Activated T-cell treated with anti-CD3 and anti-CD28 coated beads, Interleukin-2, amount 50 U/mL, for 72 hours (primary cell): ENCODE measurements around the gene TAPT1. TPM values are rescaled to one million over a fixed set of nuclear protein-coding genes. Genes with fewer than 3 reads are reported as not detected.

Source experiments
- ATAC-seq, 2 donors: fragments of 150-1000 bp; cut with Tn5 transposase; replicated peaks in 1 of 2; 2 replicates each; pipeline ENCODE4 v1.10.0; 2021; ENCODE audit warnings: moderate library complexity in 2 of 2, mild to moderate bottlenecking in 1 of 2
- DNase-seq, 2 donors: peaks; one replicate each; pipeline ENCODE4 v3.0.0; 2021 to 2022; ENCODE audit warnings: mixed read lengths in 1 of 2
- H3K27ac Mint-ChIP-seq: one replicate; pipeline ENCODE4 v1.8.0; 2022; ENCODE audit warnings: mild to moderate bottlenecking, moderate library complexity, mixed read lengths
- H3K27me3 Mint-ChIP-seq: one replicate; pipeline ENCODE4 v1.8.0; 2022; ENCODE audit warnings: low read depth, mixed read lengths
- H3K36me3 Mint-ChIP-seq, 2 donors: one replicate each; pipeline ENCODE4 v1.8.0; 2022; ENCODE audit warnings: mixed read lengths in 2 of 2, mild to moderate bottlenecking in 1 of 2; ENCODE audit not compliant: insufficient read depth in 2 of 2
- H3K4me1 Mint-ChIP-seq: one replicate; pipeline ENCODE4 v1.8.0; 2022; ENCODE audit warnings: low read depth, mixed read lengths
- H3K4me3 Mint-ChIP-seq, 2 donors: one replicate each; pipeline ENCODE4 v1.8.0; 2022; ENCODE audit warnings: mild to moderate bottlenecking in 2 of 2, mixed read lengths in 2 of 2, moderate library complexity in 2 of 2
- H3K9me3 Mint-ChIP-seq, 2 donors: one replicate each; pipeline ENCODE4 v1.8.0; 2022; ENCODE audit warnings: mixed read lengths in 2 of 2
- total RNA-seq, 2 donors: library from RNA; stranded (reverse); gene quantifications; one replicate each; pipeline ENCODE4 v1.2.3, GENCODE V29; 2022

TAPT1 gene
- total RNA-seq, 2 donors from 2014 or later: 58.6 to 65.3 TPM

DNA sequence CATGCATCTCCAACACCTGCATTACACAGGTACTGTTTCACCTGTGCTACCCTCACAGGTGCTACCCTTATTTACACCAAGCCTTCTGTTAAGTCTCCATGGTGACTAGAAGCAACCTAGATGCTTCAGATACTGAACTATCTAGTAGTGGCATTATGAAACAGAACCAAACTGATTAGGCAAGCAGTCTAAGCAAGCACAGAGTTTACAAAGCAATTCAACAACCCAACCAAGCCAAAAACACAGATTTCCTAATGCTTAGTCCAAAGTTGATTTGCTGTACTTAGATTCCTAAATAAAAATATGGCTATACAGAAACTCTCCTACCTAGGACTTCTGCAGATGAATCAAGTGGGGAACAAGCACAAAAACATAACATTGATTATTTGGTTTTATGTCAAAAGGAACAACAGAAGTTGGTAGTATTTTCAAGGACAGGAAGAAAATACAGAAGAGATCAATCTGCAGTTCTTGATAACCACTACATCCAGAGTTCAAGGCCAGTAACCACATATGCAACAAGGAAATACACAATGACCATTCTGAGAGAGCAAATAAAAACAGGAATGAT lies 3.2 kb downstream of the TAPT1 start:
- no peak for DNase-seq
- H3K4me1 Mint-ChIP-seq: peaks cover 50% of the 10 kb centered on the region
- peaks cover 1 to 8% of the 10 kb centered on the region in 2 donors for H3K36me3 Mint-ChIP-seq
- H3K27me3 Mint-ChIP-seq: no peaks in the 10 kb centered on the region
- H3K9me3 Mint-ChIP-seq: no peaks in the 10 kb centered on the region
- H3K27ac Mint-ChIP-seq: peak overlapping the region; percentile 62
- no peak for ATAC-seq
- peak overlapping the region; percentile 80 to 97 for H3K4me3 Mint-ChIP-seq

- no peak for ATAC-seq
- Mint-ChIP-seq H3K27ac (no peak overlapping the region), H3K9me3 (no peaks in the 10 kb centered on the region), H3K27me3 (no peaks in the 10 kb centered on the region), H3K4me1 (peaks cover 68% of the 10 kb centered on the region), H3K36me3 (peaks cover 4 to 17% of the 10 kb centered on the region in 2 donors), H3K4me3 (no peak overlapping the region)
- no peak for DNase-seq
Measured at GRCh38 chr4:16218950-16219349, 7.3 kb downstream of the TAPT1 start.

DNA sequence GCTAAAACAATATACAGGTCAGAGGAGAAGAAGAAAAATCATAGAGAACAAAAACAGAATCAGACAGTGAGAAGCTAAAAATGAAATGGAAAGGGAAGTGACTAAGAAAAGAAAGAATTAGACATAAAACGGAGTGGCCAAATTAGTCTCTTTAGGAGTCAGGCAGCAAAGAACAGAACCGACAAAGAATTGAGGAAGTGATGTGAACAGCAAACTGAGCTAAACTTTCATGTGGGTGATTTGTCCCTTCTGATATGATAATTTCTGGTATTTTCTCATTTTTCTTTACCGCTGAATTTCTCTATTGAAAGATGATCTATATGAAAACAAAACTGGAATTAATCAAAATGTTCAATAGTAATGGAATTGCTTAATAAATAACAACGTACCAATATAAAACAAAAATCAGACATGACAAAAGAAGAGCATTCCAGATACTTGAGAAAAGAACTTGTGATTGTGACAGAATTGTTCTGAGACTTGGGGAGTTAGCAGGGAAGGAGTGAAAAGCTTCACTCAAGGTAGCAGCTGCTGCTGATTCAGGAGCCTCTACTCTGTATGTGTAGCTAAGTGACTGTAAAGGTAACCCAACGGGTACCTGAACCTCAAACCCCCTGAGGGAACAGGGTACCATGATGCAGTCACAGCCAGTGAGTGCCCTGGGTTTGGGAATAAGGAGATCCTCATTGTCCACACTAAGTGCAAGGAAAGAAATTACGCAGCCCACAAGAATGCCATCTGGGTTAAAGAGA lies 8.8 kb downstream of the TAPT1 start:
- ATAC-seq (peak; percentile 75 to 87), DNase-seq (no peak)
- peaks cover 4 to 14% of the 10 kb centered on the region in 2 donors for H3K36me3 Mint-ChIP-seq
- peaks cover 62% of the 10 kb centered on the region for H3K4me1 Mint-ChIP-seq
- no peaks in the 10 kb centered on the region for H3K9me3 Mint-ChIP-seq
- no peaks in the 10 kb centered on the region for H3K27me3 Mint-ChIP-seq
- peak overlapping the region; percentile 88 for H3K27ac Mint-ChIP-seq
- peak overlapping the region; percentile 35 to 78 for H3K4me3 Mint-ChIP-seq

DNA sequence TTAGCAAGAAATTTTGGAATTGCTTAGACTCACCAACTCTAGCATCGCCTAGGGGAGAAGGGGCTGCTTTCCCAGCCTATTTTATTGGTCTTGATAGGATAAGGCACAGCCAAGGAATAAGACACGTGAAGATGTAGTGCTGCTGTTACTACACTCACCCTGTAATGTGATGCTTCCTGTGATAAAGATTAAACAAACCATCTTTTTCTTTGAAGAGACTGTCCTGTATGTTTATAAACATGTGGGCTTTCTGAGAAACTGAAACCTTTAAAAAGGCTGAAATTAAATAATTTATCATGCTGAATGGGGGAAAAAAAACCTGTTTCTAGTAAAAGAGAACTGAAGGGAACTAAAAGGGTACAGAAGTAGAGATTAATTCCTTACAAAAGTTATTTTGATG lies 13.2 kb downstream of the TAPT1 start:
- ATAC-seq (no peak), DNase-seq (no peak)
- no peaks in the 10 kb centered on the region for H3K9me3 Mint-ChIP-seq
- H3K4me3 Mint-ChIP-seq: no peak overlapping the region
- peak overlapping the region; percentile 42 for H3K27ac Mint-ChIP-seq
- H3K36me3 Mint-ChIP-seq: peaks cover 6 to 24% of the 10 kb centered on the region in 2 donors
- H3K27me3 Mint-ChIP-seq: no peaks in the 10 kb centered on the region
- peaks cover 46% of the 10 kb centered on the region for H3K4me1 Mint-ChIP-seq

DNA sequence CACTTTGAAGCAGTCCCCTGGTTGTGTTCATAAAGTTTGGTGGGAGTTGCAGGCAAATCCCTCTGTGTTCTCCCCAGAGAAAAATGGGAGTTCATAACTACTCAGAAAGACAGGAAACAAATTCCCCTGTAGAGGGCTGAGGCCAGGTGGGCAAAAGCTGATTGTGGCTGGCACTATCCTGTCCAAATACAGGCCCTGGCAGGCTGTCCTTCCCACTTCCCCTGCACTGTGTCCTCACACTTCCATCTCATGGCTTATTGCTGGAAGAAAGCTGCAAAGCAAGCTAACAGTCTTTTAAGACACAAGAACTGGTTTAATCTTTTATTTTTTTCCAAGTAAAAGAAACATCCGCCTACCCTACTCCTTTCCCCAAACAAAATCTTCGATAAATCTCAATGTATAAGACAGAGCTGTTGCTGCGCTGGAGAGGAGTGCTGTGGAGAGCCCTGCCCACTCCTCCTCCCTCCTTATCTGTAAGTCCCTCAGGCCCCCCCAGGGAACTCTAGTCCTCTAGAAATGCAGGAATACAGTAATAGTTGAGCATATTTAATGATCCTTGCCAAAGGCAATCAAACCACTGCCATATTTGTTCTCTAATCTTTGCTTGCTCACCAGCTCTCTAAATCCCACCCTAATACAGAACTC lies 14.0 kb downstream of the TAPT1 start:
- H3K36me3 Mint-ChIP-seq: peaks cover 7 to 22% of the 10 kb centered on the region in 2 donors
- DNase-seq (no peak), ATAC-seq (no peak)
- H3K27ac Mint-ChIP-seq: no peak overlapping the region
- H3K4me1 Mint-ChIP-seq: peaks cover 44% of the 10 kb centered on the region
- no peaks in the 10 kb centered on the region for H3K27me3 Mint-ChIP-seq
- no peak overlapping the region for H3K4me3 Mint-ChIP-seq
- no peaks in the 10 kb centered on the region for H3K9me3 Mint-ChIP-seq

- ATAC-seq (no peak), DNase-seq (no peak)
- Mint-ChIP-seq H3K9me3 (no peaks in the 10 kb centered on the region), H3K36me3 (peaks cover 8 to 12% of the 10 kb centered on the region in 2 donors), H3K27me3 (no peaks in the 10 kb centered on the region), H3K4me3 (no peak overlapping the region), H3K4me1 (peaks cover 42% of the 10 kb centered on the region), H3K27ac (no peak overlapping the region)
Measured at GRCh38 chr4:16207409-16207808, 18.9 kb downstream of the TAPT1 start.

DNA sequence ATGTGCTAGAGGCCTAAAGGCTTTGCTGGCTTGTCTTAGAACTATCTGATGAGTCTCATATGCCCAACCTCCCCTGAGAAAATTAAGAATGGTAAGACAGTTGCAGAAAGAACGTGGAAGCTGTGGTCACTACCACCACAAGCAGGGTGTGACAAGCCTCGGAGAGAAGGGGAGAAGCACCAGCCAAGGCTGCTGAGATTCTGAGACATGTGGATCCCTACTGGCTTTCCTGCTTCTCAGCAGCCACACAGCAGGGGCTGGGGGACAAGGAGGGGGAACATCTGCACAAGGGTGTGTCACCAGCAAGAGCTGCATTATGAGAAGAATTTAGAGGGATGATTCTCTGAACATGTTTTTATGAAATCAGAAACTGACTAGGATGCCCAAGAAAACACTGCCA lies 19.4 kb downstream of the TAPT1 start:
- H3K4me1 Mint-ChIP-seq: peaks cover 42% of the 10 kb centered on the region
- DNase-seq (no peak), ATAC-seq (peak in 1 of 2 donors; percentile 18)
- H3K27ac Mint-ChIP-seq: no peak overlapping the region
- H3K9me3 Mint-ChIP-seq: no peaks in the 10 kb centered on the region
- H3K4me3 Mint-ChIP-seq: no peak overlapping the region
- H3K36me3 Mint-ChIP-seq: peaks cover 8 to 12% of the 10 kb centered on the region in 2 donors
- H3K27me3 Mint-ChIP-seq: no peaks in the 10 kb centered on the region

GRCh38 chr4:16206301-16206700 lies 20.0 kb downstream of the TAPT1 start:
- Mint-ChIP-seq H3K27ac (no peak overlapping the region), H3K9me3 (no peaks in the 10 kb centered on the region), H3K36me3 (peaks cover 8 to 12% of the 10 kb centered on the region in 2 donors), H3K4me3 (no peak overlapping the region), H3K27me3 (no peaks in the 10 kb centered on the region), H3K4me1 (peaks cover 42% of the 10 kb centered on the region)
- ATAC-seq (no peak), DNase-seq (no peak)

DNA sequence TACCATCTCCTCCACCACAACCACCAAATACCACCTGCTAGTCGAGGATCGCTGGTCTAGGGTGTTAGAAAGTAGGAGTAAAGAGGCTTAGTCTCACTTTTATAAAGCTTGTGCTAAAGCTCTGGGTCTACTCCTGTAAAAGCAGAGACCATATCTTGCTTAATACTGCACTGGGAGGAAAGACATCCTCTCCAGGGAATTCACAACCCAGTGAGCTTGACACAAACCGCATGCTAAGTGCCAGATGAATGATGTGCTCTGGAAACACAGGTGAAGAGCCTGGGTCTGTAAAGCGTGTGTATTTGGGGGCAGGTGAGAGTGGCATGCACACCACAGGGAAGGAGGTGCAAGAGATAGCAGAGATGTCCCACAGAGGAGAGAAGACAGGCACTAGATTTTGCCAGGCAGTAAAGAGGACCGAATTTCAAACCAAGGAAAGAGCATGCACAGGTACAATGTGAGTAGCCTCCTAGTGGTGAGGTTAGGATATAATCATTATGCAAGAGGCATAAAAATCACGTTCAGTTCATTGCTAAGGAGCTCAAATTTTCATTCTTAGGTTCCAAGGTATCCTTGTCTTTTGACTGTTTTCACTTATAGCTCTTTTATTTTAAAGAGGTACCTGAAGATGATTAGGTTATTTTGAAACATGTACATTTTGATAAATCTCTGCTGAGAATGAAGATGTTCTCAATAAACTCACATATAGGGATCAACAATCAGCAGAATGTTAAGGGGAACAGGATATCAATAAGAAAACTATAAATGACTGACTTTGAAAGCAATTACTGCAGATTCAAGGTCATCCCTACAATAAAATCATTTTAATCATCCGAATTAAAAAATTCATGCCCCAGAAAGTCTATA lies 20.7 kb downstream of the TAPT1 start:
- DNase-seq: no peak
- Mint-ChIP-seq H3K4me1 (peaks cover 42% of the 10 kb centered on the region), H3K9me3 (no peaks in the 10 kb centered on the region), H3K4me3 (peak overlapping the region in 1 of 2 donors; percentile 12), H3K27ac (peak overlapping the region; percentile 30), H3K27me3 (no peaks in the 10 kb centered on the region), H3K36me3 (peaks cover 8 to 11% of the 10 kb centered on the region in 2 donors)
- ATAC-seq: peak; percentile 56 to 66

DNA sequence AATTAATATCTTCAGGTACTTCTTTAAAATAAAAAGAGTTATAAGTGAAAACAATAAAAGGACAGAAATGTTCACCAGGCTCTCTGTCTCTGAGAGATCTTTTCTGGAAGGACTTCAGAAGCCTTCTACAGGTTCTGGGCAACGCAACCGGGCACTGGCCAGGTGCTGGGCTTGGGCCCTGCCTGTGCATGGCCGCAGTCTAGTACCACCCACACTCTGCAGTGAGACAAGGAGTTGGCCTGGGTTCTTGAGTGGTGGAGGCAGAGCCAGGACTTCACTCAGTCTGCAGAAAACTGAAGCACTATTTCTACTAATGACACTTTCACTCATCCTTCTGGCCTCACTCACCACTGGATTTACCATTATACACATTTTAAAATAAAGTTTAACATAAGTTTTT lies 21.8 kb downstream of the TAPT1 start:
- Mint-ChIP-seq H3K27ac (no peak overlapping the region), H3K27me3 (no peaks in the 10 kb centered on the region), H3K4me1 (peaks cover 42% of the 10 kb centered on the region), H3K4me3 (no peak overlapping the region), H3K36me3 (peaks cover 8 to 9% of the 10 kb centered on the region in 2 donors), H3K9me3 (no peaks in the 10 kb centered on the region)
- no peak for DNase-seq
- no peak for ATAC-seq

- DNase-seq (no peak), ATAC-seq (peak; percentile 51 to 79)
- no peaks in the 10 kb centered on the region for H3K27me3 Mint-ChIP-seq
- H3K4me1 Mint-ChIP-seq: peaks cover 42% of the 10 kb centered on the region
- H3K36me3 Mint-ChIP-seq: peaks cover 6 to 7% of the 10 kb centered on the region in 2 donors
- H3K9me3 Mint-ChIP-seq: no peaks in the 10 kb centered on the region
- H3K4me3 Mint-ChIP-seq: peak overlapping the region in 1 of 2 donors; percentile 59
- no peak overlapping the region for H3K27ac Mint-ChIP-seq
Measured at GRCh38 chr4:16203083-16203482, 23.2 kb downstream of the TAPT1 start.

DNA sequence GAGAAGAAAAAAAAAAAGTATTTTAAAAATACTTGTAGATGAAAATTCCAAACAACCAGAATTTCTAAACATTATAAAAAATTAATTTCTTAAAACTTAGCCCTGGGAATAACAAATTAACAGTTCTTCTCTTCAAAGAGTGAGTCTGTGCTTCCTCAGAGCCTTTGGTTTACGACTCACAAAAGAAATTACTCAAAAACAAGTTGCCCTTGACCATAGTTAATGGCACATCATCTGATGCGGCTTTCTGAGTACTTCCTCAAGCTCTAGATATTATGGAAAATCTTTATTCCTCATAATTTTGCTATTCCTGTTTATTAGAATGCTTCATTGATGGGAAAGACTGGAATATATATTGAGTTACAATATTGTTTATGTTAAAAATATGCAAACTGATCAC lies 23.7 kb downstream of the TAPT1 start:
- Mint-ChIP-seq H3K27ac (peak overlapping the region; percentile 43), H3K4me1 (peaks cover 43% of the 10 kb centered on the region), H3K9me3 (no peaks in the 10 kb centered on the region), H3K36me3 (peaks cover 5 to 8% of the 10 kb centered on the region in 2 donors), H3K4me3 (peak overlapping the region in 1 of 2 donors; percentile 35), H3K27me3 (no peaks in the 10 kb centered on the region)
- peak in 1 of 2 donors; percentile 61 for ATAC-seq
- DNase-seq: no peak
